Thyroid gland (tissue), 4 donors: ENCODE data around the gene TBC1D22B.

ENCODE experiments used
- CTCF ChIP-seq, 6 experiments: fragments of 200-600 bp in 3 of 6; fragments of 450-650 bp in 3 of 6; sonication (generic) in 3 of 6; IDR thresholded peaks; one replicate each; pipeline ENCODE4 v1.5.1; 2016 to 2019; ENCODE audit warnings: antibody characterized with exemption in 6 of 6, mild to moderate bottlenecking in 2 of 6, inconsistent platforms in 1 of 6, moderate library complexity in 1 of 6
- POLR2A ChIP-seq, 2 donors: fragments of 450-650 bp; IDR thresholded peaks; one replicate each; pipeline ENCODE4 v1.6.1; 2017; ENCODE audit warnings: antibody characterized with exemption in 2 of 2, mild to moderate bottlenecking in 2 of 2, moderate library complexity in 1 of 2

- TF ChIP-seq CTCF (IDR thresholded peaks at IDR 0.05) = no peak
- TF ChIP-seq POLR2A (IDR thresholded peaks at IDR 0.05) = no peak
Measured at GRCh38 chr6:37265001-37265400, 7.4 kb downstream of the TBC1D22B start.
